Stimulated activated effector memory CD8-positive, alpha-beta T cell treated with anti-CD3 and anti-CD28 coated beads, Interleukin-12 subunit alpha, Interleukin-12 subunit beta, amount 100 ng/mL, for 72 hours (primary cell): ENCODE measurements around the gene SSX2B.
"Not testable (repeated sequence)": the region's sequence is repeated elsewhere in the genome, so short reads cannot be mapped to it uniquely, and the experiment has no call there.

Experiments used
- ATAC-seq: fragments of 150-1000 bp; cut with Tn5 transposase; 2 replicates; pipeline ENCODE4 v1.10.0; 2021
- DNase-seq, 2 donors: peaks; one replicate each; pipeline ENCODE4 v3.0.0; 2021 to 2022; ENCODE audit warnings: low spot score in 2 of 2
- H3K27ac Mint-ChIP-seq: one replicate; pipeline ENCODE4 v1.8.0; 2022; ENCODE audit warnings: mild to moderate bottlenecking, mixed read lengths
- H3K36me3 Mint-ChIP-seq: one replicate; pipeline ENCODE4 v1.8.0; 2022; ENCODE audit warnings: mild to moderate bottlenecking, mixed read lengths
- H3K4me1 Mint-ChIP-seq: one replicate; pipeline ENCODE4 v1.8.0; 2022; ENCODE audit warnings: mixed read lengths
- H3K4me3 Mint-ChIP-seq: one replicate; pipeline ENCODE4 v1.8.0; 2022; ENCODE audit warnings: mild to moderate bottlenecking, mixed read lengths
- H3K9me3 Mint-ChIP-seq: one replicate; pipeline ENCODE4 v1.8.0; 2022; ENCODE audit warnings: mixed read lengths

The SSX2B gene, protein sequence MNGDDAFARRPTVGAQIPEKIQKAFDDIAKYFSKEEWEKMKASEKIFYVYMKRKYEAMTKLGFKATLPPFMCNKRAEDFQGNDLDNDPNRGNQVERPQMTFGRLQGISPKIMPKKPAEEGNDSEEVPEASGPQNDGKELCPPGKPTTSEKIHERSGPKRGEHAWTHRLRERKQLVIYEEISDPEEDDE

DNA sequence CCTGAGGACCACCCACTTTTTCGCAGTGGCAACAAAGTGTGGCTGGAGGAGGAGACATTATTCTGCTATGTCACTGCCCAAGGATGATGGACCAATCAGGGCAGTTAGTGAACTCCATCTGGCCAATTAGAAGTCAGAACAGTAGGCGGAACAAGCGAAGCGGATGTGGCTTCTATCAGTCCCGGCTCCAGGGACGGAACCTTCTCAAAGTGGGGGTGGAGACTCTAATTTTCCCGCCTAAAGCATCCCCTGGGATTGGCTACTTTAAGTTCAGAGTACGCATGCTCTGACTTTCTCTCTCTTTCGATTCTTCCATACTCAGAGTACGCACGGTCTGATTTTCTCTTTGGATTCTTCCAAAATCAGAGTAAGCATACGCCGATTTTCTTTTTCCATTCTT, at the start of gene SSX2B:
Gene SSX2B, plus strand, starts transcription at position 301 of the 400 bp plus-strand sequence. CDS start 1,429 bp downstream, outside the sequence.
- not testable (repeated sequence) for DNase-seq, H3K36me3 Mint-ChIP-seq, H3K27ac Mint-ChIP-seq, H3K4me1 Mint-ChIP-seq, H3K4me3 Mint-ChIP-seq, H3K9me3 Mint-ChIP-seq, ATAC-seq

GRCh38 chrX:52707078-52707477, 44.0 kb upstream of the SSX2B start, which contains the start of gene SSX2:
TSS of gene SSX2 (minus strand) at chrX:52707178. CDS start at chrX:52705749, 1,429 bp downstream.
- H3K4me1 Mint-ChIP-seq, H3K36me3 Mint-ChIP-seq, H3K9me3 Mint-ChIP-seq, DNase-seq, H3K27ac Mint-ChIP-seq, ATAC-seq, H3K4me3 Mint-ChIP-seq: not testable (repeated sequence)

DNA sequence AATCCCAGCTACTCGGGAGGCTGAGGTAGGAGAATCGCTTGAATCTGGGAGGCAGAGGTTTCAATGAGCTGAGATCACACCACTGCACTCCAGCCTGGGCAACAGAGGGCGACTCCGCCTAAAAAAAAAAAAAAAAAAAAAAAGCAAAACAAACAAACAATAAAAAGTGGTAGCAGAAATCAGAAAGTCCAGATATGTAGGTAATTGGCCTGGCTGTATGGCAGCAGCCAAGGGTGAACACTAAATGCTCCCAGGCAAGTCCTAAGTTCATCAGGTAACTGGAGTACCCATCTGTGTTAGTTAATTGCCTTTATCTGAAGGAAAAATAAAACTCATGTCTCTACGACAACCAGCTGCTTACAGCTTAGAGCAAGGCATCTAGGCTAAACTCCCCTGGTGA, 14.9 kb downstream of the SSX2B start:
- not testable (repeated sequence) for H3K4me1 Mint-ChIP-seq, H3K9me3 Mint-ChIP-seq, H3K4me3 Mint-ChIP-seq, H3K27ac Mint-ChIP-seq, DNase-seq, H3K36me3 Mint-ChIP-seq, ATAC-seq

- not testable (repeated sequence) for DNase-seq, ATAC-seq, H3K27ac Mint-ChIP-seq
These were observed 22.5 kb downstream of the SSX2B start for GRCh38 chrX:52773504-52773903.

GRCh38 chrX:52797327-52797726, 46.3 kb downstream of the SSX2B start, which contains the start of gene SPANXN5:
TSS of gene SPANXN5 (minus strand) at chrX:52797427. CDS start at chrX:52797348, 79 bp downstream.
- not testable (repeated sequence) for H3K4me3 Mint-ChIP-seq, H3K36me3 Mint-ChIP-seq, DNase-seq, H3K4me1 Mint-ChIP-seq, H3K27ac Mint-ChIP-seq, H3K9me3 Mint-ChIP-seq, ATAC-seq

More at GRCh38 chrX:52773504-52773903, 22.5 kb downstream of the SSX2B start:
- not testable (repeated sequence) for H3K9me3 Mint-ChIP-seq, H3K36me3 Mint-ChIP-seq, H3K4me3 Mint-ChIP-seq, H3K4me1 Mint-ChIP-seq

- H3K4me3 Mint-ChIP-seq, ATAC-seq, DNase-seq, H3K36me3 Mint-ChIP-seq, H3K27ac Mint-ChIP-seq, H3K4me1 Mint-ChIP-seq, H3K9me3 Mint-ChIP-seq: not testable (repeated sequence)
These were observed 53.8 kb downstream of the SSX2B start for GRCh38 chrX:52804876-52805275.
